GM18511 (cell line): ENCODE data around the gene ITPKB.
"Not testable (repeated sequence)": the region's sequence is repeated elsewhere in the genome, so short reads cannot be mapped to it uniquely, and the experiment has no call there.

Experiments used
- ATAC-seq: cut with Tn5 transposase; IDR thresholded peaks from one replicate; pipeline ENCODE4 v1.9.1; 2021; ENCODE audit warnings: mild to moderate bottlenecking, moderate library complexity; ENCODE audit not compliant: unreplicated experiment

ITPKB gene

DNA sequence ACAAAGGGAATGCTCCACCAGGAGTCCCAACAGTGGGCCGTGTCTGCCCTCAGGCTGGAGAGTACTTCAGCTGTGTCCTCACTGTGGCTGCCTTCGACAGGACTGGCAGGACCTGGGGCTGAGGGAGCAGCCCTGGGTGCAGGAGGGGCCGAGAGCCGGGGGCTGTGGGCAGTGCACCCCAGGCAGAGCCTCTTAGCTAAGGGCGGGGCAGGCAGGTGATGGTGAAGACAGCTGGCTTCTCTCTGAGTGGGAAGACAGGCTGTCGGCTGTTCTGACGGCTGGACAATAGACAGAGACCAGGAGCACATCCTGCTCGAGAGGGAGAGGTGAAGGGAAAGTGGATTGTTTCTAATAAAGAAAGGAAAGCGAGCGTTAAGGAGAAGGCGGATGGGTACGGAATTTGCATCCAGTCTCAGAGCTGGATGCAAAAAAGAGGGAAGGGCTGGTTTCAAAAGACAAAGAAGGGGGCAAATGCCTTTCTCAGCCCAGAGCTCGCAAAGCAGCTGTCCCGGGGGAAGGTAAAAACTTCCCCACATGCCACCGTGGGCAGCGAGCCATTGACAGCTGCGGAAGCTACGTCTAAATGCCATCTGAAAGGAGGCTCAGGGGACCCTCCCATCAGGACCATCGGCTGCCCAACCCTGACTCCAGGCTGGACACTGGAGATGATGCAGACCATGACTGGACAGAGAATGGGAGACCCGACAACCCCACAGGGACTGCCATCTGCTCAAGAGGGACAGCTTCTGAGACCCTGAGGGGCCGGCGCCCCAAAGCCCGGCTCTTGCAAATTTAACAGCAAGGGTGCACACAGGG lies 98.6 kb downstream of the ITPKB start:
- ATAC-seq = no peak

DNA sequence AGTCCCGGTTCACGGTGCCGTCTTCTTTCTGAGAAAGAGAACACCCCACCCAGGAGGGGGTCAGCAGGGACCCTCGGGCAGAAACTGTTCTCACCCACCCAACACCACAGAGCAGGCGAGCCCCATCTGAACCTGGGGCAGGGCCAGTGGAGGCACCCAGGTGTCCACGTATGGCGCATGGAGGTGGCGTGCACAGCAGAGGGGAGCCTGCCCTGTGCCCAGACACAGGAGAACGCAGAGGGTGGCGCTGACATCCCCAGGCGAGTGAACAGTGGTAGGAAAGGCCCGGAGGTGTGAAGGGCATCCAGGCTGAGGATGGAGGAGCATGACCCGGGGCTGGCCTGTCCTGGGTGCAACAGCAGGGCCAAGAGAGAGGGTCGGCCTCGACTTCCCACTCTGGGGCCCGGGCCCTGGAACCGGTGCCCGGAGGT lies 99.4 kb downstream of the ITPKB start:
- ATAC-seq = no peak

DNA sequence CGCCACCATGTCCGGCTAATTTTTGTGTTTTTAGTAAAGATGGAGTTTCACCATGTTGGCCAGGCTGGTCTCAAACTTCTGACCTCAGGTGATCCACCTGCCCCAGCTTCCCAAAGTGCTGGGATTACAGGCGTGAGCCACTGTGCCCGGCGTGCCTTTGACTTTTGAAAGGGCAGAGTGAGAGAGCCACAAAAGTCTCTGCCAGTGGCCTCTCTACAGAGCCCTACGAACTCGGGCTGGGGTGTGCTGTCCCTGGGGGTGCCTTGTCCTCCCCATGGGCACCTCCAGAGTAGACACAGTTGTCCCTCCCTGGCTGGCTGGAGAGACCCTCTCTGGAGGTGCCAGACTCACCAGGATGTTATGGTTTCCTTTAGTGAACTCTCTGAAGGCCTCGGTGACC lies 99.9 kb downstream of the ITPKB start:
- not testable (repeated sequence) for ATAC-seq

DNA sequence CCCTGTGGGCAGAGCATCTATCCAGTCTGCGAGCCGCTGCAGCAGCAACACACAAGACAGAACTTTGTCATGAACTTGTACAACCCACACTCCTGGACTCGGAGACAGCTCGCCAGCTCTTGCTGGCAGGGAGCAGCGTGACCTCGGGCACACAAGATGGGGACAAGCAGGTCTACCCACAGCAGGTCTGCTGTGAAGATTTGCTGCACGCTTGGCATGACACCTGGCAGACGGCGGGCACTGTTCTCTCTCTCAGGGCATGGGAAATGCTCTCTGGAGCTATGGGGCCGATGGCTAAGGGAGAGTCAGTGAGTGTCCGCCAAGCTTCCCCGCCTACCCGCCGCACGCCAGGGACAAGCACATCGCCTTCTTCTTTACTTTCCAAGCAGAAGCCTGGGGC lies 100.5 kb downstream of the ITPKB start:
- no peak for ATAC-seq

DNA sequence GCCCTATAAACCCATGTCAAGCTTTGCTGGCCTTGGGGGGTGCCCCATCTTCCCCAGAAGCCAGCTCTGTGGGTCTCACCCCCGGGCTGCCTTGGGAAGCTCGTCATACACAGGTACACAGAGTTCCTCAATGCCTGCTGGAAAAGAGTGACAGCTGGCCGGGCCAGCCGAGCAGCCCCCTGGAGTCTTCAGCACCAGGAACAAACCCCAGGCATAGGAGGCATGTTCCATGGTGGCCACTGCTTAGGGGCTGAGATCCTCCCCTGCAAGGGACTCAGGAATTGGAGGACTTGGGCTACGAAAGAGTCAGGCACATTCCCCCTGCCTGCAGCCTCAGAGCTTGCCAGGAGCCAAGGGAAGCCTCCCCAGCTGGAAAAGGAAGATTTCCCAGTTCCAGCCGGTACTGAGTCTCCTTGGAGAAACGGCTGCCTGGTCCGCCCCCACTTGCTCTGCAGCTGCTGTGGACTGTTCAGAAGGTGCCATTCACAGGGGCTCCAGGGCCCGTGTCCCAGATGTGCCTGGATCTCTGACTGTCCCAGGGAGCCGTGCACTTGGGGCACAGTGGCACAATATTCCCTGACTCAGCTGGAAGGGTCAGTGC lies 101.0 kb downstream of the ITPKB start:
- no peak for ATAC-seq

DNA sequence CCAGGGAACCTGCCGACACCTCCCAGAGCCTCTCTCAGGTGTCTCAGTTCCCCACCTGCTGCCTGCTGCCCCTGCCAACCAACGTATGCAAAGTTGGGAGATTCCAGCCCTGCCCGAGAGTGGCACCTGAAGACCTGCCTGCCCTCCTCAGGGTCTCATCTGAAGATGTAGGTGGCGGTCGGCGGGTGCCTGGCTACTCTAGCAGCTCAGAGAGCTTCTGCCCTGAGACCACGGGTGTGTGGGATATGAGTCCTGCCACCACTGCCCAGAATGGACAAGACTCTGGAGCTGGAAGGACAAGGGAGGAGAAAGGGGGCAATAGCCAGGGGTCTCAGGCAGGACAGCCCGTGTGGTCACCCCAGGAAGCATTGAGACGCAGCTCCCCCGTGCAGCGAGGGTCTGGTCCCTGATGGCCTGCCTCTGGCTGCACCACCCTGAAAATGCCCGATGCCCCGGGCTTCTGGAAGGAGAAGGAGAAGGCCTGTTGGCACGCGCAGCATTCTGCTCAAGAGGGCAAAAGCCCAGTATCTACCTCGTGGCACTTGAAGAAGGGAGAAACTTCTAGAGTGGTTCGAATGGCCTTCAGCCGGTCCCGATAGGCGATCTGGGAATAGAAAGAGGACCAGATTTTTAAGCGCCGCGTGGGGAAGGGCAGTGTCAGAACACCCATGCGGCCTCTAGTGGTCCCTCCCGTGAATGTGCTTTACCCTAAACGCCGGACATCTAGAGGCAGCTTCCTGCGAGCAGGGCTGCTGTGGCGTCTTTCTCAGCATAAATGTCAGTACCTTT lies 101.7 kb downstream of the ITPKB start:
- ATAC-seq = no peak

DNA sequence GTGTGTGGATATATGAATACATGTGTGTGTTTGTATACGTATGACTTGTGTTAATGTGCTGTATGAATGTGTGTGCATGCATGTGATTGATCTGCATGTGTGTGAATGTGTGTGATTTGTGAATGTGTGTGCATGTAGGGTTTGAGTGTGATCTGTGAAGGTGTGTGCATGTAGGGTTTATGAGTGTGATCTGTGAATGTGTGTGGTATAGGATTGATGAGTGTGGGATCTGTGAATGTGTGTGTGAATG lies 102.3 kb downstream of the ITPKB start:
- ATAC-seq = no peak

DNA sequence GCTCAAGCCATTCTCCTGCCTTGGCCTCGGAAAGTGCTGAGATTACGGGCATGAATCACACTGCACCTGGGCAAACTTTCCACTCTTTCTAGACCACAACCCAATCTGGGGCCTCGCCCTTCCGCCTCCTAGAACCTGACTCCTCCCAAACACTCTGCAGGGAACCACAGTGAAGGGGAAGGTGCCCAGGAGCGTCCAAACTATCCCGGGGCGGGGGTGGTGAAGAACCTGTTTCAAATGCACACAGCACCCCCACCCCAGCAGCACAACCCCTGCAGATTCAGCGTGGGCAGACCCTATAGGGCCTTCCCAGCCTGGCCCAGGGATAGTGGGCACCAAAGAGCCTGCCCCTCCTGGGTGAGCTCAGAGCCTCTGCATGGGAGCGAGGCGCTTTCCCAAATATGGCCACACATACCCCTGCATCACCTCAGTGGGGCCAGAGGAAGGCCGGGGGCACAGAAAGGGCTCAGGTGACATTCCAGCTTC lies 103.6 kb downstream of the ITPKB start:
- no peak for ATAC-seq

DNA sequence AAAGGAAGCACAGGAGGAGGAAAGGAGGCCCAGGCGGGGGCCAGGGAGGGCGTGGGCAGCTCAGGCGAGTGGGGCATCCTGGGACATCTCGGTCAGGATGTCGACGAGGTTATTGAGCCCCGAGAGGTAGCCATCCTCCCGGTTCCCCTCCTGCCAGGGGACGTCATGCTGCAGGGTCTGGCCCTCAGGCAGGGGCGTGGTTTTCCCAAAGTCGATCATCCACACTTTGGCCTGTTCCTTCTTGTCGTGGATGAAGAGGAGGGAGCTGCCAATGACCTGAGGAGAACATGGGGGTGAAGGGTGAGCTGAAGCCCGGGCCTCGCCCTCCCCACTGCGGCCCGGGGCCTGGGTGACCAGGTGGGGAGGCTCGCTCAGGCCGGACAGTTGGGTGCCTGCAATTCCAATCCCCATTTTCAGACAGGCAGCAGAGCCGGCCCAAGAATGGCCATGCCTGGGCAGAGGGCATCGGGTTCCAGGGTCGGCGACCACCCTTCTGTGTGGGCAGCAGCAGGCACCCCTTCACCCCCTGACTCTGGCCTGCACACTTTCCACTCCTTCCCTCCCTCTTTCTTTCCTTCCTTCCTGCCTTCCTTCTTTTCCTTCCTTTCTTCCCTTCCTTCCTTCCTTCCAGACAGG lies 104.4 kb downstream of the ITPKB start:
- ATAC-seq = no peak

DNA sequence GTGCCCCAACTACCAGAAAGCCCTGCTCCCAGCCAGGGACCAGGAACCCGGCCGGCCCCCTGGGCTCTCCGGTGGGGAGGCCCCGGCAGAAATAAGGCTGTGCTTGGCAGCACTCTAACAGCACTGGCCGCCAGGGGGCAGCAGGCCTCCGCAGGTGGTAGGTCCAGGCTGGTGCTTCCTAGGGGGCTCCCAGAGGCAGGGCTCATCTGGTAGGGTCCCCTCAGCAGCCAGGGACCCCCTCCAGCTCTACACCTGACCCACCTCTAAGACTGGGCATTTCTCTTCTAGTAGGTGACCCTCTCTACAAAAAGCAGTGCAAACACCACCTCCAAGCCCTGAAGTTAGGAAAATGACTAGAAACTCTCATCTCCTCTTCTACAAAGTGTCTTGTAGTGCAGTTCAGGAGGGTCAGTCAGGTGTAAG lies 104.9 kb downstream of the ITPKB start:
- ATAC-seq = peak; percentile 69

DNA sequence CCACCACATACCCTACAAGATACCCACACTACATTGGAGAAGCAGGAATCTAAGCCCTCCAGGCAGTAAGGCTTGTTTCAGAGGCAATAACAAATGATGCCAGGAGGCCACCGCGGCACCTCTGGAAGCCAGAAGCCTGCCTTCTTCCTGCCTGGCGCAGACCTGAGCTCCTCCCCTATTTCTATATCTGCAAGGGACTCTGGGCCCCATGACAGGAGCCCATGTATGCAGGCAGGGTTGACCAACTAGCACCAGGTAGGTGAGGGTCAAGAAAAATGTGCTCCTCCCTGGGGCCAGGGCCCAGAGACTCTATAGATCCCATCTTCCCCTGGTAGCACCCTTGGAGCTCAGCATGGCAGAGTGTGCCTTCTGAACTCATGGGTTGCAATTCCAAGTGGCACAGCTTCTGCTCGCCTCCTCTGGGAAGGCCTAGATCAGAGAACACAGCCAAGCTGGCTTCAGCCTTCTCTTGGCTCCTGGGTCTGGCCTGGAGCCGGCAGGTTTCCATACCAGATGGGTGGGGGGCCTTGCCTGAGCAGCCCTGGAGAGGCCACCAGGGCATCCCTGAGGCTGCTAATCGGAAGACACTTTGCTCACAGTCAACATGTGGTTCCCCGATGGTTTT lies 105.4 kb downstream of the ITPKB start:
- ATAC-seq = peak; percentile 15

DNA sequence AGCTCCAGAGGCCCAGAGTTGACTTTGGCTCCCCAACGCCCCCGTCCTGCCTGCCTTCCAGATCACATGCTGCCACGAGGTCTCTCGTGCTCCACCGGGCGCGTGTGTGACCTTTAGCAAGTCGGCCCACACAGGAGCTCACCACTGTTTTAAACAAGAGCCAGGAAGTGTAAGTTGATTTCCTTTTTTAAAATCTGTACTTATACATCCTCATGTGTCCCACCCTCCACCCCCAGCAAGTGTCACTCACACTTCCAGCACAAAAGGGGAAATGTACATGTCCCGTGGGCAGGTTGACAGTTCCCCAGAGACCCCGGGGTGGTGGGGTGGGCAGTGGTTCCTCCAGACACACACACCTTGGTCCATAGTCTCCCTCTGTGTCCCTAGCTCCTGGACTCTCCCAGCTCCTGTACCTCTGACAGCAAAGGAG lies 106.1 kb downstream of the ITPKB start:
- peak; percentile 56 for ATAC-seq

DNA sequence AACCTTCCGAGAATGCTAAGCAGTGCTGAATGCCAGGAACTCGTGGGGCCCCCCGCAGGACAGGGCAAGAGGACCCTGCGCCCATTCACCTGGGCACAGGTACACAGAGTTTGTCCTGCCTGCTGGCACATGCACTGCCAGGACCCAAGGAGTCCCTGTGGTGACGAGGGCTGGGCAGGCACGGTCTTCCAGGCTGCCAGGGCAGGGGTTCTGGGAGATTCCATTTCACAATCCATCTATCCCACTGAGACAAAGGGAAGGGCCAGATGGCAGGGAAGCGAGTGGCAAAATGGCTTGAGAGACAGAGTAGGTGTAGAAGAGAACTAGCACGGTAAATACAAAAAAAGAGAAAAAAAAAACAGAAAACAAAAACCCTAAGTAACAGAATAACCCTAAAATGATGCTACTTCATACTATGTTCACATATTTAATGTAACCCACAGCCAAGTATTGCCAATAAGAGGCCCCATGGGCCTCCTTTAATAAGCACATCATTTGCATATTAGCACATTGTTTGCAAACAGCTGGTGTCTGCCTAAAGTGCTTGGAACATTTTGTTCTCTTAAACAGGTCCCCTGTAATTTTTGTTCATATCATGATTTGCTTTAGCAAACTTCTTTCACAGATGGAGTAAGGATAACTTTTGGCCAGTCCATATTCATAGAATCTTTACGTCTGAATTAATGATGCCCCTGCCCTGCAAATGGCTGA lies 106.8 kb downstream of the ITPKB start:
- peak; percentile 40 for ATAC-seq

DNA sequence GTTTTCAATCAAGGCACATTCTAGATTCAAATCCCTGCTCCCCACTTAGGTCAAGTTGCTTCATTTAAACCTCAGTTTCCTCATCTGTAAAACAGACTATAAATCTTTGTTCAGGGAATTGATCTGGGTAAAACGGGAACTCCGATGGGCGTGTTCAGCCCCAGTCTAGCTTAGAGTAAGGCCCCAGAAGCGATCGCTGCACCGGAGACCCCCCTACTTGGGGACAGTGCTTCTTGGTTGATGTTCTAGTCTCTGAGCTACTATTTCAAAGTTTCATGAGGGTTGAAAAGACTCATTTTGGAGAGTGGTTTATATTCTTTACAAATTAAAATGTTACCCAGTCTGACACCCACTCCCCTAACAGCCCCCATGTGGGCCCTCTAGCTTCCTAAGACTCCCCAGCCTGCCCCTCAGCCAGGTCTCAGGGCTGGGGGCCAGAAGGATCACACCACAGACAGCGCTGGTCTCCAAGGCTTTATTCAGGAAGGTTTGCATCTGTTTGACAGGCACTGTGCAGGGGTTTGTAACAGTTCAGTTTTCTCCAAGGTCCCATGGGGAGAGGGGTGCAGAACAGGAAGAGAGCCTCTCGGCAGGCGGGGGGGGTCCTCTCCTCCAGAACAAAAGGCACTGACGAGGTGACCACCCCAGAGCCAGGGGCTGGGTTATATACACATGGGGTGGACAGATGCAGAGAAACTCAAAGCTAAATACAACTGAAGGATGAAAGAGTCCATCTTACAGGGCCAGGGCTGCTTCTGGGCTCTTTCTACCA lies 107.7 kb downstream of the ITPKB start:
- ATAC-seq = no peak

DNA sequence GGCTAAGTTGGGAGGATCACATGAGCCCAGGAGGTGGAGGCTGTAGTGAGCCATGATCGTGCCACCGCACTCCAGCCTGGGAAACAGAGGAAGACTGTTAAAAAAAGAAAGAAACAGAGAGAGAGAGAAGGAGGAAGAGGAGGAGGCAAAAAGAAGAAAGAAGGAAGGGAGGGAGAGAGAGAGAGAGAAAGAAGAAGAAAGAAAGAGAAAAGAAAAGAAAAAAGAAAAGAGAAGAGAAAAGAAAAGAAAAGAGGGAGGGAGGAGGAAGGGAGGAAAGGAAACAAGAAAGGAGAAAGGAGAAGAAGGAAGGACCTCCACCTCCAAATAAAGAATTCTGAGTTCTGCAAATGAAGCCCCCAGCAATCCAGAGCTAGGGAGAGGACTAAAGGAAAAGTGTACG lies 108.5 kb downstream of the ITPKB start:
- ATAC-seq = no peak

DNA sequence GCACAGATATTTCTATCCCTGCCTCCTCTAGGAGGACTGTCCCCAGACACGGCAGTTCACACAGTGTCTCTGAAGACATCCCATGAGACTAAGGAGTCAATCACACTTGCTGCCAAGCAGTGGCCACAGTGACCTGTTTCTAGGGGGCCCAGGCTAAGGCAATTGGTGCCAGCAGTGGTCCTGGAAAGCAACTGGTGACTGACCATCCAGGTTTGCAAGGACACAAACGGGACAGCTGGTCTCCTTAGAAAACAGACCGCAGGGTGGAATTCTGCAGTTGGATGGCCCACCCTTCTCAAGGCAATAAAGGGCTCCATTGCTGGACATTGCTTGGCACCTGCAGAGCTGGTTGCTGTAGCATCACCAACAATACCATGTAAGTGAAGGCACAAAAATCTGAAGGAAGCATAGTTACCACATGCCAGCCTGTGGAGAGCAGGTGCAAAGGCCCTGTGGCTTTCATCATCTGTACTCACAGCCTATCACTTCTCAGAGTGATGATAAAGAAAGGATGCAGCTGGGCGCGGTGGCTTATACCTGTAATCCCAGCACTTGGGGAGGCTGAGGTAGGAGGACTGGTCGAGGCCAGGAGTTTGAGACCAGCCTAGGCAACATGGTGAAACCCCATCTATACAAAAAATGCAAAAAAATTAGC lies 109.1 kb downstream of the ITPKB start:
- ATAC-seq = no peak

DNA sequence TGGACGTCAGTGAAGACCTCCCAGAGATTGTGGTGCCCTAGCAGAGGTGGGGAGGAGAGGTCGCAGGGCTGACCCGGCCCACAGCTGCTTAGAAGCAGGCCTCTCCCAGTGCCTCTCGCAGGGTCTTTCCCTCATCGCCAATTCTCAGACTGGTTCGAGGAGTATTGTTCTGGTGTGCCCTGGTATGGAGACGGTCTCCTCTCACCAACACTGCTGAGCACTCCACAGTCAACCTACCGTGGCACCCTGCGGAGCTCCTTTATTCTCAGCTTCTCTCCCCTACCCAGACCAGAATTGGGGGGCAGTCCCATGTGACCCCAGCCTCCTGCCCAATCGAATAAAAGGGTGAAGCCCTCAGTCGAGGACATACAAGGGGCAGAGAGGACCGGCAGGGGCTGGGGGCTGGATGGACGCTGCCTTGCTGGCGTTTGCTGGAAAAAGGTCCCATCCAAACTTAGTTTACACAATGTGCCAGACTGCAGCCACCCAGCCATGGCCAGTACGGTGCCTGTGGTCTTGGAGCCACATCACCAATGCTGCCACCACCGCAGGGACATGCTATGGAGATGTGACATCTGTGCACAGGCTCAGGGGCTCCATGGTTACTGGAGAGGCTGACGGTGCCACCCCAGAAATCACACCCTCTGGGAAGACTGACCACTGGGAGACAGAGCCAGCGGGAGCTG lies 109.7 kb downstream of the ITPKB start:
- no peak for ATAC-seq

DNA sequence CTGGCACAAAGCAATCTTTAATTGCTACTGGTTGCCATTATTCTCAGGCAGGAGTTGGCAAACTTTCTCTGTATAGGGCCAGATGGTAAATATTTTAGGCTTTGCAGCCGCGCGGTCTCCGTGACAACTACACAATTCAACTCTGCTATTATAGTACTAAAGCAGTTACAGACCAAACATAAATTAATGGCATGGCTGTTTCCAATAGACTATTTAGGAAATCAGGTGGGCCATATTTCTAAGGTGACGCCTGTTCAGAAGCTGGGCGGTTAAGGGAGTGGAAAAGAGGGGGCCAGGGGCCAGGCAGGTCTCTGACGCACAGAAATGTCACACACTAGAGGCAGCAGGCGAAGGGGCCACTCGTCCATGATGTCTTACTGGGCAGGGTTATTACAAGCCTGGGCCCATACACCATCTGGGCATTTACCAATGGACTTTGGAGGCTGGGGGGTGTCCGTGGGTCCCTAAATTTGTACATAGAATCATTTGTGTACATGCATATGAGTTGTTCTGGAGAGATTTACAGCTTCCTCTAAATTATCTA lies 110.4 kb downstream of the ITPKB start:
- ATAC-seq = no peak
